Fibroblast of the aortic adventitia (primary cell): ENCODE data around the gene DCDC2. TPM values are rescaled to one million over a fixed set of nuclear protein-coding genes. Genes with fewer than 3 reads are reported as not detected.
A peak's percentile ranks its signal among the peaks of the same experiment; 100 is the strongest.
"Not testable (repeated sequence)": the region's sequence is repeated elsewhere in the genome, so short reads cannot be mapped to it uniquely, and the experiment has no call there.

ENCODE experiments used
- DNase-seq: peaks from one replicate; pipeline ENCODE4 v3.0.0-alpha.2; 2010; ENCODE audit warnings: low read depth
- H3K4me3 ChIP-seq: 2 replicates; pipeline ENCODE4 v1.5.1; 2011; ENCODE audit warnings: low read depth, mild to moderate bottlenecking, control low read depth, low read length, moderate library complexity
- CTCF ChIP-seq: IDR thresholded peaks from 2 replicates; pipeline ENCODE4 v1.5.1; 2011; ENCODE audit warnings: mild to moderate bottlenecking, low read length, control low read depth, inconsistent platforms; ENCODE audit not compliant: insufficient read depth
- total RNA-seq: library from RNA; depleted of rRNA; stranded (reverse); fragments of >200 nt; gene quantifications from 2 replicates; pipeline ENCODE4 v1.2.3, GENCODE V29; 2012; ENCODE audit warnings: low replicate concordance

Gene DCDC2
- total RNA-seq, result not detected in 2 replicates

DNA sequence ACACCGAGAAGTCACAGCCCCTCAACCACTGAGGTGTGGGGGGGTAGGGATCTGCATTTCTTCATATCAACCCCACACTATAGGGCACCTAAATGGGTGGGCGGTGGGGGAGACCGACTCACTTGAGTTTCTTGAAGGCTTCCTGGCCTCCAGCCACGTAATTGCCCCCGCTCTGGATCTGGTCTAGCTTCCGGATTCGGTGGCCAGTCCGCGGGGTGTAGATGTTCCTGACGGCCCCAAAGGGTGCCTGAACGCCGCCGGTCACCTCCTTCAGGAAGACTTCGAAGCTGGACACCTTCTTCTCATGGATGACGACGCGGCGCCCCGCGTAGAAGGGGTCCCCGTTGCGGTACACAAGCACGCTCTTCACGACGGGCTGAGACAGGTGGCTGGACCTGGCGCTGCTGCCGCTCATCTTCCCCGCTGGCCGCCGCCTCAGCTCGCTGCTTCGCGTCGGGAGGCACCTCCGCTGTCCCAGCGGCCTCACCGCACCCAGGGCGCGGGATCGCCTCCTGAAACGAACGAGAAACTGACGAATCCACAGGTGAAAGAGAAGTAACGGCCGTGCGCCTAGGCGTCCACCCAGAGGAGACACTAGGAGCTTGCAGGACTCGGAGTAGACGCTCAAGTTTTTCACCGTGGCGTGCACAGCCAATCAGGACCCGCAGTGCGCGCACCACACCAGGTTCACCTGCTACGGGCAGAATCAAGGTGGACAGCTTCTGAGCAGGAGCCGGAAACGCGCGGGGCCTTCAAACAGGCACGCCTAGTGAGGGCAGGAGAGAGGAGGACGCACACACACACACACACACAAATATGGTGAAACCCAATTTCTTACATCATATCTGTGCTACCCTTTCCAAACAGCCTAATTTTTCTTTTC is at the start of gene DCDC2:
Gene DCDC2, minus strand, starts transcription at position 724 of the 883 bp plus-strand sequence. Its CDS starts 309 bp downstream, at position 415.
- no peak for TF ChIP-seq CTCF
- DNase-seq, result peak; percentile 0
- no peak within 1 kb of the TSS for H3K4me3 ChIP-seq

DNA sequence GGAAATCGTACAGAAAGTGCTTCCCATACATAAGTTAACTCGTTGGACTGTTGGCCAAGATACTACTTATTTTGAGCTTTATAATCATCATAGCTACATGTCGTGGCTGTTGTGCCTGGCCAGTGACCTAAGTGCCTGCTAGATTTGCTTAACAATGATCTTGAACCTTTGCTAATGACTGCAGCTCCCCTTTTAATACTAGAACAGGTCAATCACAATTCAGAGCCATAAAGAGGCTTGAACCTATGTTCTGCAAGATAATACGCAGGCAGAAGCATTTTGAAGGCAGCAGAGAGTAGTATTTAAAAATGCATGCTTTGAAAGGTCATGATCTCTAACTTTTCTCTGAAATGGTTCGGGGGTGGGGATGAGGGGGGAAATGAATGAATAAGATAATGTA is 47.4 kb upstream of the DCDC2 start:
- DNase-seq, result no peak
- TF ChIP-seq CTCF, result no peak
- H3K4me3 ChIP-seq, result no peak overlapping the region

DNA sequence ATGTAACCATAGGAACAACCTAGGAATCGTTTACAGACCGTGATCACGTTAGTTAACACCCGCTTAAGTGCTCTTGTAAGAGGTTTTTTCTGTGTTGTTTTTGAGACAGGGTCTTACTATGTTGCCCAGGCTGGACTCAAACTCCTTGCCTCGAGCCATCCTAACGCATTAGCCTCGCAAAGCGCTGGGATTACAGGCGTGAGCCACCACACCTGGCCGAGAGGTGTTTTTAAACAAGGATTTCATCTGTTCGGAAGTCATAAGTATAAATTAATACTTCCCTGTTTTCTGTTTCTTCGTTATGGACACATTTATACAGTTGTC is 45.6 kb upstream of the DCDC2 start:
- peak overlapping the region; percentile 98 for H3K4me3 ChIP-seq
- no peak for TF ChIP-seq CTCF
- peak; percentile 12 for DNase-seq

GRCh38 chr6:24402697-24403500 is 45.0 kb upstream of the DCDC2 start, which contains the start of gene MRS2:
TSS of gene MRS2 (plus strand) at chr6:24402936. CDS start at chr6:24403047, 111 bp downstream.
- peak; percentile 68 for DNase-seq
- H3K4me3 ChIP-seq, result peak within 1 kb of the TSS; percentile 98
- TF ChIP-seq CTCF, result no peak

GRCh38 chr6:24401458-24401857 is 43.6 kb upstream of the DCDC2 start:
- no peak overlapping the region for H3K4me3 ChIP-seq
- no peak for DNase-seq
- TF ChIP-seq CTCF, result no peak

DNA sequence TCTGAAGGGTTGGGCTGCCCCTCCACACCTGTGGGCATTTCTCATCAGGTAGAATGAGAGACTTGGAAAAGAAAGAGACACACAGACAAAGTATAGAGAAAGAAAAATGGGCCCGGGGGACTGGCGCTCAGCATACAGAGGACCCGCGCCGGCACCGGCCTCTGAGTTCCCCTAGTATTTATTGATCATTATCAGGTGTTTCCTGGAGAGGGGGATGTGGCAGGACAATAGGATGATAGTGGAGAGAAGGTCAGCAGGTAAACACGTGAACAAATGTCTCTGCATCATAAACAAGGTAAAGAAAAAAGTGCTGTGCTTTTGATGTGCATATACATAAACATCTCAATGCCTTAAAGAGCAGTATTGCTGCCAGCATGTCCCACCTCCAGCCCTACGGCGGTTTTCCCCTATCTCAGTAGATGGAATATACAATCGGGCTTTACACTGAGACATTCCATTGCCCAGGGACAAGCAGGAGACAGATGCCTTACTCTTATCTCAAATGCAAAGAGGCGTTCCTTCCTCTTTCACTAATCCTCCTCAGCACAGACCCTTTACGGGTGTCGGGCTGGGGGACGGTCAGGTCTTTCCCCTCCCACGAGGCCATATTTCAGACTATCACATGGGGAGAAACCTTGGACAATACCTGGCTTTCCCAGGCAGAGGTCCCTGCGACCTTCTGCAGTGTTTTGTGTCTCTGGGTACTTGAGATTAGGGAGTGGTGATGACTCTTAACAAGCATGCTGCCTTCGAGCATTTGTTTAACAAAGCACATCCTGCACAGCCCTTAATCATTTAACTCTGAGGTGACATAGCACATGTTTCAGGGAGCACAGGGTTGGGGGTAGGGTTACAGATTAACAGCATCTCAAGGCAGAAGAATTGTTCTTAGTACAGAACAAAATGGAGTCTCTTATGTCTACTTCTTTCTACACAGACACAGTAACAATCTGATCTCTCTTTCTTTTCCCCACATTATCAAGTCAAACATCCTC is 42.5 kb upstream of the DCDC2 start:
- H3K4me3 ChIP-seq, DNase-seq: not testable (repeated sequence)
